Progenitor cell of endocrine pancreas (in vitro differentiated cells): ENCODE data around the gene PCDHA3. TPM values are rescaled to one million over a fixed set of nuclear protein-coding genes. Genes with fewer than 3 reads are reported as not detected.
A peak's percentile ranks its signal among the peaks of the same experiment; 100 is the strongest.
"Not testable (repeated sequence)": the region's sequence is repeated elsewhere in the genome, so short reads cannot be mapped to it uniquely, and the experiment has no call there.

Experiments used
- DNase-seq: peaks from one replicate; pipeline ENCODE4 v3.0.0; 2021; ENCODE audit warnings: low spot score; ENCODE audit not compliant: unreplicated experiment
- H3K27ac Mint-ChIP-seq: 2 replicates; pipeline ENCODE4 v1.8.0; 2021; ENCODE audit warnings: mild to moderate bottlenecking, moderate library complexity, mixed read lengths
- H3K27me3 Mint-ChIP-seq: 2 replicates; pipeline ENCODE4 v1.8.0; 2021; ENCODE audit warnings: mixed read lengths
- H3K36me3 Mint-ChIP-seq: 2 replicates; pipeline ENCODE4 v1.8.0; 2022; ENCODE audit warnings: mixed read lengths; ENCODE audit not compliant: insufficient read depth
- H3K4me1 Mint-ChIP-seq: 2 replicates; pipeline ENCODE4 v1.8.0; 2021; ENCODE audit warnings: low read depth, mixed read lengths
- H3K4me3 Mint-ChIP-seq: 2 replicates; pipeline ENCODE4 v1.8.0; 2021; ENCODE audit warnings: low read depth, mild to moderate bottlenecking, moderate library complexity, mixed read lengths
- H3K9me3 Mint-ChIP-seq: 2 replicates; pipeline ENCODE4 v1.8.0; 2021; ENCODE audit warnings: low read depth, mixed read lengths
- CTCF ChIP-seq: fragments of 200-600 bp; sonication (generic); IDR thresholded peaks from one replicate; pipeline ENCODE4 v1.5.0; 2021; ENCODE audit warnings: antibody characterized with exemption, mild to moderate bottlenecking; ENCODE audit not compliant: unreplicated experiment
- total RNA-seq: library from RNA; stranded (reverse); gene quantifications from 2 replicates; pipeline ENCODE4 v1.2.1, GENCODE V29; 2021

PCDHA3 gene
- total RNA-seq, 1 donor from 2014 or later: 1.5 TPM

DNA sequence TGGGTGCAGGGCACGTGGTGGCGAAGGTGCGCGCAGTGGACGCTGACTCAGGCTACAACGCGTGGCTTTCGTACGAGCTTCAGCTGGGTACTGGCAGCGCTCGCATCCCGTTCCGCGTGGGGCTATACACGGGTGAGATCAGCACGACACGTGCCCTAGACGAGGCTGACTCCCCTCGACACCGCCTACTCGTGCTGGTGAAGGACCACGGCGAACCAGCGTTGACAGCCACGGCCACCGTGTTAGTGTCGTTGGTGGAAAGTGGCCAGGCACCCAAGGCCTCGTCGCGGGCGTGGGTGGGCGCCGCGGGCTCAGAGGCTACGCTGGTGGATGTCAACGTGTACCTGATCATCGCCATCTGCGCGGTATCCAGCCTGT, 4.2 kb upstream of the PCDHA3 start:
- H3K4me1 Mint-ChIP-seq: no peaks in the 10 kb centered on the region
- no peak overlapping the region for H3K4me3 Mint-ChIP-seq
- peaks cover 40% of the 10 kb centered on the region for H3K36me3 Mint-ChIP-seq
- no peak overlapping the region for H3K27ac Mint-ChIP-seq
- no peak for TF ChIP-seq CTCF
- no peak for DNase-seq
- H3K9me3 Mint-ChIP-seq: peaks cover 31% of the 10 kb centered on the region
- no peaks in the 10 kb centered on the region for H3K27me3 Mint-ChIP-seq

- Mint-ChIP-seq H3K27ac (no peak overlapping the region), H3K4me3 (no peak overlapping the region), H3K9me3 (peaks cover 37% of the 10 kb centered on the region), H3K27me3 (no peaks in the 10 kb centered on the region), H3K36me3 (peaks cover 50% of the 10 kb centered on the region), H3K4me1 (peaks cover 2% of the 10 kb centered on the region)
- TF ChIP-seq CTCF: no peak
- DNase-seq: no peak
These were observed 611 bp downstream of the PCDHA3 start for GRCh38 chr5:140801494-140801841.

GRCh38 chr5:140802381-140802780, 1.5 kb downstream of the PCDHA3 start:
- H3K27me3 Mint-ChIP-seq, H3K4me3 Mint-ChIP-seq: not testable (repeated sequence)

GRCh38 chr5:140802781-140803271, 2.0 kb downstream of the PCDHA3 start:
- H3K36me3 Mint-ChIP-seq: peaks cover 52% of the 10 kb centered on the region
- peaks cover 35% of the 10 kb centered on the region for H3K9me3 Mint-ChIP-seq
- H3K4me3 Mint-ChIP-seq: no peak overlapping the region
- H3K4me1 Mint-ChIP-seq: peaks cover 4% of the 10 kb centered on the region
- no peak for DNase-seq
- no peak overlapping the region for H3K27ac Mint-ChIP-seq
- no peaks in the 10 kb centered on the region for H3K27me3 Mint-ChIP-seq
- no peak for TF ChIP-seq CTCF

More at GRCh38 chr5:140802381-140802780, 1.5 kb downstream of the PCDHA3 start:
- not testable (repeated sequence) for DNase-seq, H3K27ac Mint-ChIP-seq, H3K4me1 Mint-ChIP-seq
- peaks cover 36% of the 10 kb centered on the region for H3K9me3 Mint-ChIP-seq
- H3K36me3 Mint-ChIP-seq: peaks cover 49% of the 10 kb centered on the region

GRCh38 chr5:140806834-140807775, 6.2 kb downstream of the PCDHA3 start, which contains the start of gene PCDHA4:
Gene PCDHA4, plus strand, starts transcription at chr5:140807068.
- peak within 1 kb of the TSS; percentile 96 for H3K27ac Mint-ChIP-seq
- peak; percentile 77 for DNase-seq
- no peaks in the 10 kb centered on the region for H3K27me3 Mint-ChIP-seq
- H3K4me1 Mint-ChIP-seq: peaks cover 4% of the 10 kb centered on the region
- peak; percentile 75 for TF ChIP-seq CTCF
- peaks cover 60% of the 10 kb centered on the region for H3K36me3 Mint-ChIP-seq
- H3K4me3 Mint-ChIP-seq: peak within 1 kb of the TSS; percentile 93
- peaks cover 26% of the 10 kb centered on the region for H3K9me3 Mint-ChIP-seq

- H3K4me1 Mint-ChIP-seq: not testable (repeated sequence)
- H3K4me3 Mint-ChIP-seq: peak overlapping the region; percentile 93
These were observed 7.5 kb downstream of the PCDHA3 start for GRCh38 chr5:140808241-140808888.

More at GRCh38 chr5:140808241-140808888, 7.5 kb downstream of the PCDHA3 start:
- H3K27me3 Mint-ChIP-seq, DNase-seq: not testable (repeated sequence)
- peaks cover 36% of the 10 kb centered on the region for H3K9me3 Mint-ChIP-seq
- peak overlapping the region; percentile 96 for H3K27ac Mint-ChIP-seq
- H3K36me3 Mint-ChIP-seq: peaks cover 65% of the 10 kb centered on the region
